Lung (tissue), 12 donors: ENCODE results near the gene ITGBL1. TPM values are rescaled to one million over a fixed set of nuclear protein-coding genes. Genes with fewer than 3 reads are reported as not detected.

Experiments used
- ATAC-seq: fragments of 200-7000 bp; cut with Tn5 transposase; one replicate; pipeline ENCODE4 v1.9.1; 2020; ENCODE audit warnings: moderate number of reproducible peaks; ENCODE audit not compliant: insufficient read depth, low FRiP score
- DNase-seq, 3 donors: peaks; one replicate each; pipeline ENCODE4 v3.0.0-alpha.2; 2013 to 2017
- H3K27ac ChIP-seq, 2 donors: one replicate each; pipeline ENCODE4 v1.5.1; 2013; ENCODE audit warnings: mild to moderate bottlenecking in 2 of 2, moderate library complexity in 2 of 2, control low read depth in 1 of 2, inconsistent platforms in 1 of 2, low read depth in 1 of 2, low read length in 1 of 2
- H3K27me3 ChIP-seq, 3 donors: one replicate each; pipeline ENCODE4 v1.5.1; 2013; ENCODE audit warnings: low read length in 2 of 3; ENCODE audit not compliant: control insufficient read depth in 3 of 3, insufficient read depth in 3 of 3
- H3K36me3 ChIP-seq, 4 donors: one replicate each; pipeline ENCODE4 v1.5.1; 2013; ENCODE audit warnings: low read length in 4 of 4, mild to moderate bottlenecking in 1 of 4, moderate library complexity in 1 of 4; ENCODE audit not compliant: control insufficient read depth in 4 of 4, insufficient read depth in 4 of 4
- H3K4me1 ChIP-seq, 5 donors: one replicate each; pipeline ENCODE4 v1.5.1; 2013; ENCODE audit warnings: low read length in 5 of 5, mild to moderate bottlenecking in 2 of 5, moderate library complexity in 1 of 5; ENCODE audit not compliant: control insufficient read depth in 5 of 5, insufficient read depth in 5 of 5
- H3K4me3 ChIP-seq: one replicate; pipeline ENCODE4 v1.5.1; 2013; ENCODE audit warnings: mild to moderate bottlenecking, control low read depth, moderate library complexity
- H3K9ac ChIP-seq, 2 donors: one replicate each; pipeline ENCODE4 v1.5.1; 2013; ENCODE audit warnings: low read length in 2 of 2, control low read depth in 1 of 2; ENCODE audit not compliant: insufficient read depth in 1 of 2
- H3K9me3 ChIP-seq, 4 donors: one replicate each; pipeline ENCODE4 v1.5.1; 2013; ENCODE audit warnings: low read length in 3 of 4, mild to moderate bottlenecking in 1 of 4, moderate library complexity in 1 of 4; ENCODE audit not compliant: control insufficient read depth in 4 of 4, insufficient read depth in 3 of 4
- CTCF ChIP-seq: IDR thresholded peaks from 2 replicates; pipeline ENCODE4 v1.5.1; 2012; ENCODE audit warnings: mild to moderate bottlenecking; ENCODE audit errors: control extremely low read depth, extremely low read depth
- WGBS, 2 donors: extraction: QIAGEN DNeasy Blood & Tissue Kit; methylation state at CpG; one replicate each; pipeline ENCODE4 v1.1.7; 2013; 5-methylcytosine and 5-hydroxymethylcytosine counted together
- polyA plus RNA-seq, 2 donors: library from polyadenylated mRNA; stranded (reverse); fragments of 200-250 nt; gene quantifications; one replicate each; pipeline ENCODE4 v1.2.1, GENCODE V29; 2013
- total RNA-seq, 2 donors: library from RNA; depleted of rRNA in 1 of 2; stranded (reverse); fragments of >200 nt in 1 of 2; gene quantifications; one replicate each; pipeline ENCODE4 v1.2.1, GENCODE V29; 2014 to 2021
- donor health status: control.
- donor health status: control.
- donor health status: Bipolar disorder and iron deficiency.
- donor health status: healthy.
- donor health status: DM: yes; HTN: yes; CAD: no.

ITGBL1 gene
- total and polyA plus RNA-seq, 4 donors, result 1.1 to 7.2 (median 4.0) TPM

GRCh38 chr13:101521371-101521770, 68.9 kb downstream of the ITGBL1 start:
- H3K27ac ChIP-seq, result no peak overlapping the region
- no peak overlapping the region for H3K4me3 ChIP-seq
- H3K36me3 ChIP-seq, result no peaks in the 10 kb centered on the region
- H3K9ac ChIP-seq, result no peak overlapping the region
- H3K9me3 ChIP-seq, result no peaks in the 10 kb centered on the region
- 75 to 76% methylated on average over 6 of the region's 6 CpGs for WGBS, 2 donors
- H3K4me1 ChIP-seq, result no peaks in the 10 kb centered on the region
- no peaks in the 10 kb centered on the region for H3K27me3 ChIP-seq
- no peak for TF ChIP-seq CTCF
- ATAC-seq, result no peak
- DNase-seq, result no peak

GRCh38 chr13:101522607-101523006, 70.1 kb downstream of the ITGBL1 start:
- Histone ChIP-seq H3K4me3 (no peak overlapping the region), H3K9me3 (no peaks in the 10 kb centered on the region), H3K27ac (no peak overlapping the region), H3K27me3 (no peaks in the 10 kb centered on the region), H3K4me1 (no peaks in the 10 kb centered on the region), H3K9ac (no peak overlapping the region), H3K36me3 (no peaks in the 10 kb centered on the region)
- WGBS, 2 donors, result 85 to 89% methylated on average over 5 of the region's 5 CpGs
- TF ChIP-seq CTCF, result no peak
- DNase-seq (no peak), ATAC-seq (no peak)

- no peak overlapping the region for H3K27ac ChIP-seq
- peak in 1 of 3 donors; percentile 4 for DNase-seq
Measured at GRCh38 chr13:101523154-101524131, 71.0 kb downstream of the ITGBL1 start.

More at GRCh38 chr13:101523154-101524131, 71.0 kb downstream of the ITGBL1 start:
- WGBS, 2 donors, result 61 to 64% methylated on average over 8 of the region's 8 CpGs
- Histone ChIP-seq H3K9me3 (no peaks in the 10 kb centered on the region), H3K9ac (no peak overlapping the region), H3K4me3 (no peak overlapping the region), H3K27me3 (no peaks in the 10 kb centered on the region), H3K4me1 (no peaks in the 10 kb centered on the region), H3K36me3 (no peaks in the 10 kb centered on the region)
- no peak for TF ChIP-seq CTCF
- ATAC-seq, result no peak
